Smooth muscle cell (in vitro differentiated cells): ENCODE data around the gene KANSL1L. TPM values are rescaled to one million over a fixed set of nuclear protein-coding genes. Genes with fewer than 3 reads are reported as not detected.
A peak's percentile ranks its signal among the peaks of the same experiment; 100 is the strongest.

Source experiments
- DNase-seq: peaks from one replicate; lab custom pipeline; 2025; ENCODE audit not compliant: unreplicated experiment; lab: John Stamatoyannopoulos, UW
- H2AFZ ChIP-seq: fragments of 200-600 bp; sonication (generic); 2 replicates; pipeline ENCODE4 v1.6.0; 2016; ENCODE audit warnings: antibody characterized with exemption, low read depth, mild to moderate bottlenecking
- H3F3A ChIP-seq: fragments of 200-600 bp; sonication (generic); 2 replicates; pipeline ENCODE4 v1.6.0; 2017; ENCODE audit warnings: antibody characterized with exemption, low read depth
- H3K27ac ChIP-seq: fragments of 200-600 bp; sonication (generic); 2 replicates; pipeline ENCODE4 v1.5.1; 2016; ENCODE audit warnings: low read depth, mild to moderate bottlenecking
- H3K27me3 ChIP-seq: fragments of 200-600 bp; sonication (generic); 2 replicates; pipeline ENCODE4 v1.6.1; 2016; ENCODE audit warnings: low read depth, mild to moderate bottlenecking
- H3K36me3 ChIP-seq: fragments of 200-600 bp; sonication (generic); 2 replicates; pipeline ENCODE4 v1.5.1; 2016; ENCODE audit warnings: low read depth
- H3K4me1 ChIP-seq: fragments of 200-600 bp; sonication (generic); 2 replicates; pipeline ENCODE4 v1.5.1; 2016; ENCODE audit warnings: low read depth
- H3K4me2 ChIP-seq: fragments of 200-600 bp; sonication (generic); 2 replicates; pipeline ENCODE4 v1.6.0; 2016; ENCODE audit warnings: mild to moderate bottlenecking
- H3K4me3 ChIP-seq: fragments of 200-600 bp; sonication (generic); 2 replicates; pipeline ENCODE4 v1.5.1; 2016; ENCODE audit warnings: mild to moderate bottlenecking
- H3K79me2 ChIP-seq: fragments of 200-600 bp; sonication (generic); 2 replicates; pipeline ENCODE4 v1.6.0; 2016; ENCODE audit warnings: low read depth, mild to moderate bottlenecking
- H3K9ac ChIP-seq: fragments of 200-600 bp; sonication (generic); 2 replicates; pipeline ENCODE4 v1.6.0; 2016; ENCODE audit warnings: low read depth
- H3K9me3 ChIP-seq: fragments of 200-600 bp; sonication (generic); replicated peaks from 2 replicates; pipeline ENCODE4 v1.5.1; 2016; ENCODE audit warnings: low read depth
- H4K20me1 ChIP-seq: fragments of 200-600 bp; sonication (generic); 2 replicates; pipeline ENCODE4 v1.6.0; 2016; ENCODE audit warnings: low read depth
- CTCF ChIP-seq: fragments of 200-600 bp; sonication (generic); IDR thresholded peaks from 2 replicates; pipeline ENCODE4 v1.5.1; 2017; ENCODE audit warnings: borderline replicate concordance, mild to moderate bottlenecking, antibody characterized with exemption; ENCODE audit not compliant: insufficient read depth, poor library complexity, severe bottlenecking
- WGBS: methylation state at CpG from one replicate; pipeline ENCODE4 v1.1.7; 2016; ENCODE audit warnings: low lambda C conversion rate; 5-methylcytosine and 5-hydroxymethylcytosine counted together
- polyA plus RNA-seq: library from polyadenylated mRNA; unstranded; fragments of >200 nt; fragmentation: Nextera tagmentation; extraction: Ambion mirVana; gene quantifications from 2 replicates; pipeline ENCODE4 v1.2.1, GENCODE V29; 2016
- total RNA-seq: library from RNA; depleted of rRNA; stranded (reverse); fragments of >200 nt; gene quantifications from 2 replicates; pipeline ENCODE4 v1.2.3, GENCODE V29; 2014

KANSL1L gene
- total and polyA plus RNA-seq, 2 experiments from 2014 or later: 3.6 to 27.0 TPM

GRCh38 chr2:210199186-210199765 lies 28.1 kb upstream of the KANSL1L start:
- Histone ChIP-seq H3K27me3 (no peaks in the 10 kb centered on the region), H3K9ac (no peak overlapping the region), H3K4me3 (no peak overlapping the region), H3K36me3 (no peaks in the 10 kb centered on the region), H3K27ac (no peak overlapping the region), H3K9me3 (no peaks in the 10 kb centered on the region), H3F3A (no peaks in the 10 kb centered on the region), H3K4me1 (peaks cover 3% of the 10 kb centered on the region), H2AFZ (no peak overlapping the region), H3K4me2 (no peak overlapping the region), H4K20me1 (no peaks in the 10 kb centered on the region), H3K79me2 (no peaks in the 10 kb centered on the region)
- TF ChIP-seq CTCF: peak; percentile 77
- no peak for DNase-seq

- Histone ChIP-seq H3K27ac (no peak overlapping the region), H3K4me3 (no peak overlapping the region), H3F3A (no peaks in the 10 kb centered on the region), H3K36me3 (no peaks in the 10 kb centered on the region), H3K4me1 (peaks cover 3% of the 10 kb centered on the region), H3K4me2 (peak overlapping the region; percentile 49), H4K20me1 (no peaks in the 10 kb centered on the region), H3K9me3 (no peaks in the 10 kb centered on the region), H3K27me3 (no peaks in the 10 kb centered on the region), H3K79me2 (no peaks in the 10 kb centered on the region), H3K9ac (no peak overlapping the region), H2AFZ (no peak overlapping the region)
- no peak for TF ChIP-seq CTCF
- 23% methylated on average over 1 of the region's 1 CpG for WGBS
- no peak for DNase-seq
These were observed 27.1 kb upstream of the KANSL1L start for GRCh38 chr2:210198326-210198725.

DNA sequence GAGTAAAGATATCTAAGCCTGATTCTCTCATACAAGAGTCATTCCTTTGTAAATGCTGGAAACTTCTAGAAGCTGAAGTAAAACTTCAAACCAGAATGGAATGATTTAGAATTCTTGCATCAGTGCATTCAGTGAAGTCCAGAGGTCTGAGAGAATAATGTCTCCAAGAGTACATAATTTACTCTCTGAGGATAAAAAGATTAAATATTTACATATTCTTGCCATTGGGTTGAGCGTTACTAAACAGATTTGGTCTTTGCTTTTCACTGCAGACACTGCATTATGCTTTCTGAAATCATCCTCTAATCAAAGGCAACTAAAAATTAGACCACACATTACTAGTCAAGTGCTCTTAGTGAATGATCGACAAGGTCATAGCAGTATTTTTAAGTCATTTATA lies 26.5 kb upstream of the KANSL1L start:
- H4K20me1 ChIP-seq: no peaks in the 10 kb centered on the region
- no peaks in the 10 kb centered on the region for H3K27me3 ChIP-seq
- H3K79me2 ChIP-seq: no peaks in the 10 kb centered on the region
- no peaks in the 10 kb centered on the region for H3K36me3 ChIP-seq
- DNase-seq: no peak
- H3K4me1 ChIP-seq: peaks cover 3% of the 10 kb centered on the region
- H3K4me3 ChIP-seq: no peak overlapping the region
- no peak overlapping the region for H2AFZ ChIP-seq
- no peak for TF ChIP-seq CTCF
- no peak overlapping the region for H3K27ac ChIP-seq
- no peaks in the 10 kb centered on the region for H3K9me3 ChIP-seq
- H3F3A ChIP-seq: no peaks in the 10 kb centered on the region
- no peak overlapping the region for H3K9ac ChIP-seq
- no peak overlapping the region for H3K4me2 ChIP-seq
- 82% methylated on average over 2 of the region's 2 CpGs for WGBS
